WERI-Rb-1 (cell line): ENCODE results near the gene RACGAP1.
A peak's percentile ranks its signal among the peaks of the same experiment; 100 is the strongest.

Experiments
- DNase-seq: peaks from one replicate; pipeline ENCODE4 v3.0.0-alpha.2; 2020
- H3K27ac ChIP-seq: fragments of 250-450 bp; sonication (Bioruptor Pico); 2 replicates; pipeline ENCODE4 v1.5.1; 2020; ENCODE audit warnings: mild to moderate bottlenecking, moderate library complexity
- H3K27me3 ChIP-seq: fragments of 250-450 bp; sonication (Bioruptor Pico); 2 replicates; pipeline ENCODE4 v1.5.1; 2021; ENCODE audit warnings: mild to moderate bottlenecking, low read depth, moderate library complexity; ENCODE audit not compliant: insufficient read depth, severe bottlenecking
- H3K36me3 ChIP-seq: fragments of 250-450 bp; sonication (Bioruptor Pico); 2 replicates; pipeline ENCODE4 v1.5.1; 2020; ENCODE audit warnings: mild to moderate bottlenecking, moderate library complexity
- H3K4me3 ChIP-seq: 2 replicates; pipeline ENCODE4 v1.5.1; 2011; ENCODE audit warnings: low read depth, mild to moderate bottlenecking, control low read depth, low read length
- H3K9me3 ChIP-seq: fragments of 250-450 bp; sonication (Bioruptor Pico); 2 replicates; pipeline ENCODE4 v1.5.1; 2021; ENCODE audit warnings: mild to moderate bottlenecking, moderate library complexity; ENCODE audit not compliant: severe bottlenecking
- CTCF ChIP-seq: IDR thresholded peaks from 2 replicates; pipeline ENCODE4 v1.5.1; 2011; ENCODE audit warnings: low read depth, mild to moderate bottlenecking, control low read depth, inconsistent platforms, low read length

RACGAP1 gene

GRCh38 chr12:50062728-50063460, 37.6 kb upstream of the RACGAP1 start:
- H3K27me3 ChIP-seq = no peaks in the 10 kb centered on the region
- no peak for DNase-seq

GRCh38 chr12:50061946-50062686, 36.8 kb upstream of the RACGAP1 start:
- no peak for DNase-seq
- no peak for TF ChIP-seq CTCF
- no peaks in the 10 kb centered on the region for H3K9me3 ChIP-seq
- H3K36me3 ChIP-seq = peaks cover 15% of the 10 kb centered on the region
- H3K4me3 ChIP-seq = no peak overlapping the region
- H3K27me3 ChIP-seq = no peaks in the 10 kb centered on the region
- no peak overlapping the region for H3K27ac ChIP-seq

More at GRCh38 chr12:50062728-50063460, 37.6 kb upstream of the RACGAP1 start:
- TF ChIP-seq CTCF = 0 out of 2 replicates have a peak, but pooled peaks have one; percentile 6
- no peak overlapping the region for H3K4me3 ChIP-seq
- H3K27ac ChIP-seq = no peak overlapping the region
- H3K9me3 ChIP-seq = no peaks in the 10 kb centered on the region
- H3K36me3 ChIP-seq = peaks cover 15% of the 10 kb centered on the region

- H3K4me3 ChIP-seq = no peak overlapping the region
- no peaks in the 10 kb centered on the region for H3K27me3 ChIP-seq
- DNase-seq = no peak
- no peaks in the 10 kb centered on the region for H3K9me3 ChIP-seq
- no peak overlapping the region for H3K27ac ChIP-seq
- H3K36me3 ChIP-seq = peaks cover 15% of the 10 kb centered on the region
- no peak for TF ChIP-seq CTCF
Measured at GRCh38 chr12:50061171-50061570, 35.9 kb upstream of the RACGAP1 start.

- Histone ChIP-seq H3K4me3 (no peak overlapping the region), H3K9me3 (no peaks in the 10 kb centered on the region), H3K27me3 (no peaks in the 10 kb centered on the region), H3K36me3 (peaks cover 15% of the 10 kb centered on the region), H3K27ac (no peak overlapping the region)
- no peak for DNase-seq
- no peak for TF ChIP-seq CTCF
Measured at GRCh38 chr12:50060120-50060468, 34.8 kb upstream of the RACGAP1 start.

GRCh38 chr12:50059440-50060119, 34.3 kb upstream of the RACGAP1 start:
- no peaks in the 10 kb centered on the region for H3K27me3 ChIP-seq
- H3K4me3 ChIP-seq = no peak overlapping the region
- no peak overlapping the region for H3K27ac ChIP-seq
- H3K36me3 ChIP-seq = peaks cover 15% of the 10 kb centered on the region
- no peaks in the 10 kb centered on the region for H3K9me3 ChIP-seq
- TF ChIP-seq CTCF = no peak
- no peak for DNase-seq
